ENCODE data around the gene CFAP52. TPM values are rescaled to one million over a fixed set of nuclear protein-coding genes. Genes with fewer than 3 reads are reported as not detected.

CFAP52 gene
- total RNA-seq, 1 experiment from 2014 or later = not detected

DNA sequence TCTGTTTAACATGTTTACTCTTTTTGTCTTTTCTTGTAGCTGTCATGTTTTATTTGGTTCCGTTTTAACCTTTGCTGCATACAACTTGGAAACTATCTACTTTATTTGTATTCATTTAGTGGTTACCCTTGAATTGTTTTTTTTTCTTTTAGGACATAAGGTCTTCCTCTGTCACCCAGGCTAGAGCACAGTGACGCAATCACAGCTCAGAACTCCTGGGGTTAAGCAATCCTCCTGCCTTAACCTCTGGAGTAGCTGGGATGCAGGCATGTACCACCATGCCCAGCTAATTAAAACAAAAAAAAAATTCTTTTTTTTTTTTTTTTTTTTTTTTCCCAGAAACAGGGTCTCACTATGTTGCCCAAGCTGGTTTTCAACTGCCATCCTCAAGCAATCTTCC lies 39.0 kb downstream of the CFAP52 start:
- Histone ChIP-seq H2AK5ac (ENCODE audit: insufficient read length, low read length) (no peak overlapping the region), H3K4me2 (ENCODE audit: insufficient read depth, insufficient read length, low read length) (no peak overlapping the region), H3K4me1 (ENCODE audit: insufficient read depth, low read length) (no peaks in the 10 kb centered on the region), H3K23me2 (ENCODE audit: insufficient read length, low read depth, low read length, poor library complexity, severe bottlenecking) (no peaks in the 10 kb centered on the region), H2BK12ac (ENCODE audit: insufficient read length, low read depth, low read length) (no peak overlapping the region), H2BK120ac (ENCODE audit: low read depth, low read length, poor library complexity, severe bottlenecking) (no peak overlapping the region), H3T11ph (ENCODE audit: low read length) (no peak overlapping the region), H3K27ac (ENCODE audit: insufficient read length, low read depth, low read length) (no peak overlapping the region), H3K9ac (ENCODE audit: extremely low read depth, insufficient read length, low read length) (no peak overlapping the region), H3K56ac (ENCODE audit: insufficient read length, low read depth, low read length) (no peak overlapping the region), H2BK20ac (ENCODE audit: low read depth, low read length, poor library complexity, severe bottlenecking) (no peak overlapping the region), H2AFZ (ENCODE audit: low read length) (no peak overlapping the region), H3K79me2 (ENCODE audit: insufficient read depth, low read length) (no peaks in the 10 kb centered on the region), H3K79me1 (ENCODE audit: insufficient read depth, low read depth, low read length, poor library complexity, severe bottlenecking) (no peaks in the 10 kb centered on the region), H3K18ac (ENCODE audit: insufficient read length, low read depth, low read length) (no peak overlapping the region), H4K8ac (replicated peaks; ENCODE audit: insufficient read length, low read depth, low read length) (no peak overlapping the region), H2BK5ac (ENCODE audit: insufficient read length, low read length) (no peak overlapping the region), H3K9me3 (ENCODE audit: control insufficient read depth, low read depth, low read length) (no peaks in the 10 kb centered on the region), H3K23ac (ENCODE audit: insufficient read length, low read depth, low read length) (no peak overlapping the region), H4K20me1 (ENCODE audit: control insufficient read depth, insufficient read depth, insufficient read length) (no peaks in the 10 kb centered on the region), H3K4ac (ENCODE audit: low read depth, low read length) (no peak overlapping the region), H4K5ac (ENCODE audit: insufficient read length, low read depth, low read length) (no peak overlapping the region), H3K27me3 (ENCODE audit: insufficient read depth, low read length) (no peaks in the 10 kb centered on the region), H4K91ac (ENCODE audit: insufficient read length, low read depth, low read length) (no peak overlapping the region), H3K14ac (ENCODE audit: insufficient read depth, low read length) (no peak overlapping the region), H2BK15ac (ENCODE audit: low read depth, low read length) (no peak overlapping the region)
- Mint-ChIP-seq H3K9me3 (no peaks in the 10 kb centered on the region; a peak in 1 of 5 replicates), H3K4me3 (no peak overlapping the region), H3K4me1 (no peaks in the 10 kb centered on the region), H3K36me3 (ENCODE audit: insufficient read depth in 1 of 3, low read depth in 3 of 3) (no peaks in the 10 kb centered on the region), H3K27me3 (ENCODE audit: low read depth) (peaks cover 5% of the 10 kb centered on the region; the same call in 1 of the 2 replicates), H3K27ac (no peak overlapping the region)
- TF ChIP-seq CTCF (conservative IDR thresholded peaks at IDR 0.05) = no peak
- no peak for DNase-seq
- no CpG with 5 or more reads among the region's 2 CpGs for WGBS (ENCODE audit: extremely low coverage, insufficient read length, low lambda C conversion rate)

All from H9 (cell line).